IMR-90 (cell line): ENCODE results near the gene EVA1A. TPM values are rescaled to one million over a fixed set of nuclear protein-coding genes. Genes with fewer than 3 reads are reported as not detected.

ENCODE experiments used
- ATAC-seq: fragments of 200-7000 bp; cut with Tn5 transposase; 2 replicates; pipeline ENCODE4 v1.9.1; 2020; ENCODE audit warnings: low read depth, mild to moderate bottlenecking, moderate library complexity
- BruUV-seq: library from RNA; stranded (reverse); fragments of 400-500 nt; replicated peaks from 2 replicates; lab custom pipeline; 2021; lab: Mats Ljungman, UMichigan
- CTCF ChIA-PET: fragments of 300-600 bp; formaldehyde crosslinking; extraction: SDS; loops from one replicate; lab custom pipeline; 2021; ENCODE audit warnings: antibody characterized with exemption; lab: Yijun Ruan, JAX
- POLR2A ChIA-PET: fragments of 300-600 bp; sonication (Branson Sonifier 250); formaldehyde crosslinking; loops from one replicate; lab custom pipeline; 2022; ENCODE audit warnings: antibody characterized with exemption; ENCODE audit not compliant: unreplicated experiment; lab: Charles Lee
- DNase-seq: peaks from one replicate; pipeline ENCODE4 v3.0.0; 2013
- H2AFZ ChIP-seq: replicated peaks from 2 replicates; pipeline ENCODE3; 2013; ENCODE audit warnings: low read length, mild to moderate bottlenecking; ENCODE audit not compliant: poor library complexity
- H2AK5ac ChIP-seq: 2 replicates; pipeline ENCODE4 v1.6.1; 2013; ENCODE audit warnings: low read depth, low read length, inconsistent platforms
- H2AK9ac ChIP-seq: replicated peaks from 2 replicates; pipeline ENCODE3; 2013; ENCODE audit warnings: mild to moderate bottlenecking, low read depth, low read length, moderate library complexity; ENCODE audit not compliant: poor library complexity
- H2BK120ac ChIP-seq: 2 replicates; pipeline ENCODE4 v1.6.1; 2013; ENCODE audit warnings: low read depth, low read length, inconsistent platforms
- H2BK15ac ChIP-seq: 3 replicates; pipeline ENCODE4 v1.6.1; 2013; ENCODE audit warnings: low read depth, low read length, inconsistent platforms
- H2BK20ac ChIP-seq: 2 replicates; pipeline ENCODE4 v1.6.1; 2013; ENCODE audit warnings: low read depth, mild to moderate bottlenecking, inconsistent platforms, low read length, moderate library complexity
- H2BK5ac ChIP-seq: 2 replicates; pipeline ENCODE4 v1.6.1; 2013; ENCODE audit warnings: mild to moderate bottlenecking, low read depth, low read length, inconsistent platforms; ENCODE audit not compliant: poor library complexity, severe bottlenecking
- H3K14ac ChIP-seq: replicated peaks from 2 replicates; pipeline ENCODE4 v1.6.1; 2013; ENCODE audit warnings: low read depth, low read length, inconsistent platforms
- H3K18ac ChIP-seq: 2 replicates; pipeline ENCODE4 v1.6.1; 2013; ENCODE audit warnings: low read depth, low read length, control low read depth
- H3K23ac ChIP-seq: 2 replicates; pipeline ENCODE4 v1.6.1; 2013; ENCODE audit warnings: low read depth, low read length, inconsistent platforms
- H3K27ac ChIP-seq: 2 replicates; pipeline ENCODE4 v1.5.1; 2013; ENCODE audit warnings: mild to moderate bottlenecking, control low read depth, low read length; ENCODE audit not compliant: insufficient read depth
- H3K27me3 ChIP-seq: 2 replicates; pipeline ENCODE4 v1.6.1; 2013; ENCODE audit warnings: low read length; ENCODE audit not compliant: control insufficient read depth, insufficient read depth
- H3K36me3 ChIP-seq: 2 replicates; pipeline ENCODE4 v1.6.1; 2013; ENCODE audit warnings: low read length, mixed read lengths; ENCODE audit not compliant: control insufficient read depth, insufficient read depth
- H3K4ac ChIP-seq: 2 replicates; pipeline ENCODE4 v1.6.1; 2013; ENCODE audit warnings: low read depth, low read length, inconsistent platforms
- H3K4me1 ChIP-seq: 2 replicates; pipeline ENCODE4 v1.6.1; 2013; ENCODE audit warnings: low read length, mixed read lengths; ENCODE audit not compliant: control insufficient read depth, insufficient read depth
- H3K4me2 ChIP-seq: 2 replicates; pipeline ENCODE4 v1.6.1; 2013; ENCODE audit warnings: low read depth, mild to moderate bottlenecking, control low read depth, low read length, moderate library complexity
- H3K4me3 ChIP-seq: 2 replicates; pipeline ENCODE4 v1.5.1; 2013; ENCODE audit warnings: low read depth, mild to moderate bottlenecking, control low read depth, low read length, moderate library complexity; ENCODE audit not compliant: insufficient read depth
- H3K56ac ChIP-seq: 2 replicates; pipeline ENCODE4 v1.6.1; 2013; ENCODE audit warnings: low read length, inconsistent platforms; ENCODE audit not compliant: insufficient read depth; ENCODE audit errors: extremely low read depth
- H3K79me1 ChIP-seq, 2 experiments: 2 replicates each; pipeline ENCODE4 v1.6.1; 2013; ENCODE audit warnings: low read length in 2 of 2, inconsistent platforms in 1 of 2, low read depth in 1 of 2
- H3K9ac ChIP-seq: 2 replicates; pipeline ENCODE4 v1.6.1; 2013; ENCODE audit warnings: low read depth, low read length, control low read depth
- H3K9me1 ChIP-seq: 2 replicates; pipeline ENCODE4 v1.6.1; 2013; ENCODE audit warnings: low read length, inconsistent platforms; ENCODE audit not compliant: insufficient read depth
- H3K9me3 ChIP-seq: 2 replicates; pipeline ENCODE4 v1.6.1; 2013; ENCODE audit warnings: low read length; ENCODE audit not compliant: control insufficient read depth, insufficient read depth
- H4K20me1 ChIP-seq: 2 replicates; pipeline ENCODE4 v1.6.1; 2013; ENCODE audit warnings: low read length, inconsistent platforms; ENCODE audit not compliant: insufficient read depth
- H4K5ac ChIP-seq: 2 replicates; pipeline ENCODE4 v1.6.1; 2013; ENCODE audit warnings: mild to moderate bottlenecking, low read depth, low read length, control low read depth
- H4K8ac ChIP-seq, 2 experiments: 2 replicates each; pipeline ENCODE4 v1.6.1; 2013; ENCODE audit warnings: low read depth in 2 of 2, low read length in 2 of 2, control low read depth in 1 of 2, inconsistent platforms in 1 of 2
- H4K91ac ChIP-seq: 2 replicates; pipeline ENCODE4 v1.6.1; 2013; ENCODE audit warnings: low read depth, low read length, inconsistent platforms; ENCODE audit not compliant: insufficient read depth
- BHLHE40 ChIP-seq: fragments of 150-350 bp; IDR thresholded peaks from 2 replicates; pipeline ENCODE4 v1.6.1; 2016; ENCODE audit warnings: mild to moderate bottlenecking, low read depth, low read length
- CHD1 ChIP-seq: IDR thresholded peaks from 2 replicates; pipeline ENCODE4 v1.6.1; 2012; ENCODE audit warnings: low read depth, low read length, improper control_type of control experiment
- FOS ChIP-seq: fragments of 150-350 bp; IDR thresholded peaks from 2 replicates; pipeline ENCODE4 v1.6.1; 2016; ENCODE audit warnings: low read depth, low read length
- MAZ ChIP-seq: IDR thresholded peaks from 2 replicates; pipeline ENCODE4 v1.6.1; 2012; ENCODE audit warnings: low read depth, mild to moderate bottlenecking, low read length, improper control_type of control experiment, moderate library complexity, borderline replicate concordance
- NFE2L2 ChIP-seq: fragments of 150-350 bp; IDR thresholded peaks from 2 replicates; pipeline ENCODE4 v1.6.1; 2016; ENCODE audit warnings: low read depth, mild to moderate bottlenecking, low read length
- POLR2A ChIP-seq: IDR thresholded peaks from 2 replicates; pipeline ENCODE4 v1.6.1; 2012; ENCODE audit warnings: mild to moderate bottlenecking, low read depth, low read length
- RFX5 ChIP-seq: IDR thresholded peaks from 2 replicates; pipeline ENCODE4 v1.8.0; 2012; ENCODE audit warnings: low read depth, mild to moderate bottlenecking, low read length, moderate library complexity
- WGBS, 2 experiments: methylation state at CpG; one replicate each; pipeline versions ENCODE4 v1.1.5 to v1.1.7; 2013; ENCODE audit warnings: missing lambda C conversion rate in 2 of 2; ENCODE audit not compliant: insufficient read length in 1 of 2; ENCODE audit errors: extremely low coverage in 2 of 2; 5-methylcytosine and 5-hydroxymethylcytosine counted together
- dilution Hi-C: fragments of 300-500 bp; cut with HindIII; formaldehyde crosslinking; loops from one replicate; pipeline ENCODE4 v1.14.3; 2018; ENCODE audit warnings: low sequenced_read_pairs; ENCODE audit not compliant: unreplicated experiment
- in situ Hi-C: fragments of 300-500 bp; cut with MboI; formaldehyde crosslinking; loops from 3 replicates; pipeline ENCODE4 v1.14.3; 2019; ENCODE audit warnings: low sequenced_read_pairs, inconsistent platforms, mixed read lengths
- intact Hi-C: fragments of 100-400 bp; cut with micrococcal nuclease; formaldehyde crosslinking; loops from 2 replicates; pipeline ENCODE4 v1.10.0; 2022
- polyA plus RNA-seq, 3 experiments: library from polyadenylated mRNA; depleted of rRNA; stranded (reverse); fragments of >200 nt; gene quantifications; 2 replicates each; pipeline ENCODE4 v1.2.3, GENCODE V29; 2012; ENCODE audit warnings: low replicate concordance in 1 of 3
- total RNA-seq: library from RNA; depleted of rRNA; stranded (reverse); fragments of >200 nt; gene quantifications from 2 replicates; pipeline ENCODE4 v1.2.3, GENCODE V29; 2012
- TF ChIP-seq, protein P1 (sequence below): fragments of 150-350 bp; IDR thresholded peaks from 2 replicates; pipeline ENCODE4 v1.6.1; 2016; ENCODE audit warnings: low read depth, mild to moderate bottlenecking, low read length, moderate library complexity, borderline replicate concordance
- TF ChIP-seq, protein P2 (sequence below): fragments of 150-350 bp; IDR thresholded peaks from 2 replicates; pipeline ENCODE4 v1.6.1; 2017; ENCODE audit warnings: mild to moderate bottlenecking, antibody characterized with exemption, low read length, low read depth

Gene EVA1A
- total and polyA plus RNA-seq, 2 of the 4 experiments (the other 2 are of a cell fraction): 54.5 to 93.7 TPM

DNA sequence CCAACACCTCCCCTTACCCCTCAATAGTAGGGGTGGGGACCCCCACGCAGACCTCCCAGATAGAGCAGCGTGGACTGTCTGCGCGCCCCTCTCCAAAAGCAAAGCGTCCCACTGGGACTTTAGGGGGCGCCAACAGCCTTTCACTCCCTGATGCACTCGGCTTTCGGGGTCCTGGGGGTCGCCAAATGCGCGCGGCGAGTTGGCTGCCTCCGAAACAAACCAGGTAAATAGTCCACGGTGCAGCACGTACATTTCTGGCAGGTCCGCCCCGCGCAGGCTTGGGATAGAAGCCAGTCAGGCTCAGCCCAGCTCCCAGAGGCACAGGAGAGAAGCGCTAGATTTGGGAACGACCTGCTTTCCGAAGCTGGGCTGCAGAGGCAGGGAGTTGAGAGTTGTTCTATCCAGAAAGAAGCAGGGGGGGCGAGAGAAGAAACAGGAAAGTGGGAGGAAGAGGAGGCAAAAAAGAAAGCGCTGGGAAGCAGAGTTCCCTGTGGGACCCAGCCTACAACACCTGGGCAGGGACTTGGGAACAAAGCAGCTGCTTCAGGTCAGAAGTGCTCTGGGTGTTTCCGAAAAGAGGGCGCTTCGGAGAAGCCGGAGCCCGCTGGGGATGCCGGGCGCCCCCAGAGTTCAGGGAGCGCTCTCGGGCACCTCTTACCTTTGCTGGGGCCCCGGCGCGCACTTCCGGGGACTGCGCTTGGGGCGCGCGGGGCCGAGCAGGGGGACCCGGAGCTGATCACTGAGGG lies 544 bp downstream of the EVA1A start (continued):
- TF ChIP-seq POLR2A (no peak), FOS (no peak), BHLHE40 (no peak)

DNA sequence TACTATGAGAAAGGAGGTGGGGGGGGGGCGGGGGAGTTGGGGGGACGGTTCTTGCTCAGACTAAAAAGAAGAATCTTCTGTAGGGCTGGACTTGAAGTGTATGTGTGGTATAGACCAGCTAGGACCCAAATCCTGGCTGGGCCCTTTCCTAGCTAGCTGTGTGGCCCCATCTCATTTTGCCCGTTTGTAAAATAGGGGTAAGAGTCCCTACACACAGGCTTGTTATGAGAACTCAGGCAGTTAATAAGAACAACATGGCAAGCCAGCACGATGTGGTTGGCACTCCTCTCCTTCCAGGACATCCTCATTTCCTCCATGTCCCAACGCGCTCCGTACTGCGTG lies 1.1 kb downstream of the EVA1A start:
- 0 out of 2 replicates have a peak overlapping the region, but pooled peaks have one; percentile 40 for H4K5ac ChIP-seq
- peak overlapping the region; percentile 5 for H3K18ac ChIP-seq
- TF ChIP-seq POLR2A (no peak), RFX5 (no peak), MAZ (no peak), NFE2L2 (no peak), CHD1 (no peak)
- TF ChIP-seq, protein P1, sequence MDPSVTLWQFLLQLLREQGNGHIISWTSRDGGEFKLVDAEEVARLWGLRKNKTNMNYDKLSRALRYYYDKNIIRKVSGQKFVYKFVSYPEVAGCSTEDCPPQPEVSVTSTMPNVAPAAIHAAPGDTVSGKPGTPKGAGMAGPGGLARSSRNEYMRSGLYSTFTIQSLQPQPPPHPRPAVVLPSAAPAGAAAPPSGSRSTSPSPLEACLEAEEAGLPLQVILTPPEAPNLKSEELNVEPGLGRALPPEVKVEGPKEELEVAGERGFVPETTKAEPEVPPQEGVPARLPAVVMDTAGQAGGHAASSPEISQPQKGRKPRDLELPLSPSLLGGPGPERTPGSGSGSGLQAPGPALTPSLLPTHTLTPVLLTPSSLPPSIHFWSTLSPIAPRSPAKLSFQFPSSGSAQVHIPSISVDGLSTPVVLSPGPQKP: no peak
- TF ChIP-seq, protein P2, sequence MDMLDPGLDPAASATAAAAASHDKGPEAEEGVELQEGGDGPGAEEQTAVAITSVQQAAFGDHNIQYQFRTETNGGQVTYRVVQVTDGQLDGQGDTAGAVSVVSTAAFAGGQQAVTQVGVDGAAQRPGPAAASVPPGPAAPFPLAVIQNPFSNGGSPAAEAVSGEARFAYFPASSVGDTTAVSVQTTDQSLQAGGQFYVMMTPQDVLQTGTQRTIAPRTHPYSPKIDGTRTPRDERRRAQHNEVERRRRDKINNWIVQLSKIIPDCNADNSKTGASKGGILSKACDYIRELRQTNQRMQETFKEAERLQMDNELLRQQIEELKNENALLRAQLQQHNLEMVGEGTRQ: no peak
- H2BK120ac ChIP-seq: peak overlapping the region; percentile 67
- H4K20me1 ChIP-seq: peaks cover 48% of the 10 kb centered on the region
- peak overlapping the region; percentile 88 for H3K4me3 ChIP-seq
- ATAC-seq (no peak), DNase-seq (peak; percentile 6)
- WGBS, 2 experiments: no CpG with 5 or more reads among the region's 8 CpGs
- H4K91ac ChIP-seq: peak overlapping the region; percentile 91
- no TSS peak for BruUV-seq
- H3K23ac ChIP-seq: peak overlapping the region; percentile 97
- H2AK5ac ChIP-seq: peak overlapping the region; percentile 97
- H3K4ac ChIP-seq: peak overlapping the region; percentile 91
- peak overlapping the region; percentile 38; the same call in 1 of the 2 replicates for H2BK20ac ChIP-seq
- H2AFZ ChIP-seq: peak overlapping the region; percentile 94
- POLR2A ChIA-PET: no interaction called here
- peak overlapping the region; percentile 99 for H3K27ac ChIP-seq
- no peaks in the 10 kb centered on the region for H3K9me3 ChIP-seq
- dilution Hi-C loops: no loop called here
- H3K27me3 ChIP-seq: no peaks in the 10 kb centered on the region
- H3K36me3 ChIP-seq: no peaks in the 10 kb centered on the region
- peak overlapping the region; percentile 67 for H3K56ac ChIP-seq
- H3K79me1 ChIP-seq: peaks cover 40 to 74% of the 10 kb centered on the region in 2 experiments
- peak overlapping the region; percentile 99 for H2AK9ac ChIP-seq
- peak overlapping the region; percentile 97 for H2BK5ac ChIP-seq
- H4K8ac ChIP-seq: peak overlapping the region; percentile 87 to 91; a peak in 3 of 4 replicates
- in situ Hi-C loops: loop anchor here (5.0 kb wide), 1 partner anchor 48 kb away; no protein-coding TSS in a partner anchor
- CTCF ChIA-PET: interaction anchor here (0.5 to 2.0 kb wide), 6 partner anchors 21 to 68 kb away, joined by 3 to 15 read pairs (median 4); no protein-coding TSS in a partner anchor
- H3K14ac ChIP-seq: peak overlapping the region; percentile 96
- H3K9me1 ChIP-seq: peaks cover 52% of the 10 kb centered on the region
- intact Hi-C loops: loop anchor here (2.0 to 5.0 kb wide), 3 partner anchors 29 to 95 kb away; no protein-coding TSS in a partner anchor
- peak overlapping the region; percentile 92 for H3K9ac ChIP-seq
- H3K4me2 ChIP-seq: peak overlapping the region; percentile 95
- peak overlapping the region; percentile 89; the same call in 2 of the 3 replicates for H2BK15ac ChIP-seq
- H3K4me1 ChIP-seq: peaks cover 15% of the 10 kb centered on the region
